GM21717 (cell line): Measurements from ENCODE around the gene TBRG1.
"Not testable (repeated sequence)": the region's sequence is repeated elsewhere in the genome, so short reads cannot be mapped to it uniquely, and the experiment has no call there.

ENCODE experiments used
- ATAC-seq: cut with Tn5 transposase; IDR thresholded peaks from one replicate; pipeline ENCODE4 v1.9.1; 2021; ENCODE audit warnings: mild to moderate bottlenecking, moderate library complexity; ENCODE audit not compliant: unreplicated experiment

TBRG1 gene

GRCh38 chr11:124622531-124623451, at the start of gene TBRG1:
Gene TBRG1 (plus strand): TSS chr11:124622864. CDS start chr11:124623084, 220 bp downstream.
- ATAC-seq, result peak; percentile 99

GRCh38 chr11:124577716-124578427, 44.8 kb upstream of the TBRG1 start:
- ATAC-seq, result no peak

- no peak for ATAC-seq
Measured at GRCh38 chr11:124578761-124579160, 43.9 kb upstream of the TBRG1 start.

- ATAC-seq, result no peak
Measured at GRCh38 chr11:124581817-124582216, 40.8 kb upstream of the TBRG1 start.

GRCh38 chr11:124582565-124582964, 40.1 kb upstream of the TBRG1 start:
- ATAC-seq, result no peak

- no peak for ATAC-seq
Measured at GRCh38 chr11:124583781-124584180, 38.9 kb upstream of the TBRG1 start.

GRCh38 chr11:124584681-124585372, 37.8 kb upstream of the TBRG1 start:
- no peak for ATAC-seq

- no peak for ATAC-seq
Measured at GRCh38 chr11:124586238-124586860, 36.3 kb upstream of the TBRG1 start.

- no peak for ATAC-seq
Measured at GRCh38 chr11:124591430-124591829, 31.2 kb upstream of the TBRG1 start.

- no peak for ATAC-seq
Measured at GRCh38 chr11:124592627-124593026, 30.0 kb upstream of the TBRG1 start.

- no peak for ATAC-seq
Measured at GRCh38 chr11:124595302-124595701, 27.4 kb upstream of the TBRG1 start.

- no peak for ATAC-seq
Measured at GRCh38 chr11:124597626-124598025, 25.0 kb upstream of the TBRG1 start.

- ATAC-seq, result no peak
Measured at GRCh38 chr11:124600621-124601320, 21.9 kb upstream of the TBRG1 start.

- ATAC-seq, result no peak
Measured at GRCh38 chr11:124602193-124602592, 20.5 kb upstream of the TBRG1 start.

- ATAC-seq, result not testable (repeated sequence)
Measured at GRCh38 chr11:124602723-124603122, 19.9 kb upstream of the TBRG1 start.

- ATAC-seq, result no peak
Measured at GRCh38 chr11:124605719-124606118, 16.9 kb upstream of the TBRG1 start.

- no peak for ATAC-seq
Measured at GRCh38 chr11:124608147-124608546, 14.5 kb upstream of the TBRG1 start.

GRCh38 chr11:124610295-124610694, 12.4 kb upstream of the TBRG1 start:
- no peak for ATAC-seq

- ATAC-seq, result no peak
Measured at GRCh38 chr11:124611064-124611463, 11.6 kb upstream of the TBRG1 start, which contains the start of gene PANX3. Gene PANX3 (plus strand): TSS chr11:124611428. CDS start chr11:124611557, 129 bp downstream.

GRCh38 chr11:124612045-124612444, 10.6 kb upstream of the TBRG1 start:
- ATAC-seq, result no peak
